Naive thymus-derived CD4-positive, alpha-beta T cell (primary cell): Measurements from ENCODE around the gene LTA4H. TPM values are rescaled to one million over a fixed set of nuclear protein-coding genes. Genes with fewer than 3 reads are reported as not detected.

Source experiments
- ATAC-seq: fragments of 150-1000 bp; cut with Tn5 transposase; 2 replicates; pipeline ENCODE4 v1.10.0; 2021; ENCODE audit warnings: mild to moderate bottlenecking, moderate library complexity
- CTCF ChIA-PET: fragments of 350-600 bp; sonication (Branson Sonifier 250); formaldehyde crosslinking; loops from one replicate; lab custom pipeline; 2021; ENCODE audit warnings: antibody characterized with exemption; lab: Charles Lee
- POLR2A ChIA-PET: fragments of 350-600 bp; sonication (Branson Sonifier 250); formaldehyde crosslinking; loops from one replicate; lab custom pipeline; 2021; ENCODE audit warnings: antibody characterized with exemption, inconsistent platforms; lab: Charles Lee
- DNase-seq, 9 donors: peaks; one replicate each; pipeline versions ENCODE4 v3.0.0 to v3.0.0-alpha.2; 2020 to 2022; ENCODE audit warnings: mixed read lengths in 1 of 9
- H3K27ac ChIP-seq: one replicate; pipeline ENCODE4 v1.7.0; 2013; ENCODE audit warnings: mild to moderate bottlenecking, low read depth, low read length, moderate library complexity
- H3K27me3 ChIP-seq, 2 donors: one replicate each; pipeline ENCODE4 v1.7.0; 2013; ENCODE audit warnings: low read length in 2 of 2, mild to moderate bottlenecking in 2 of 2, moderate library complexity in 2 of 2; ENCODE audit not compliant: control insufficient read depth in 2 of 2, insufficient read depth in 2 of 2
- H3K36me3 ChIP-seq, 3 experiments: 1 replicate in 2 of 3; 2 replicates in 1 of 3; pipeline ENCODE4 v1.7.0; 2013; ENCODE audit warnings: low read length in 3 of 3, mild to moderate bottlenecking in 3 of 3, moderate library complexity in 1 of 3; ENCODE audit not compliant: insufficient read depth in 3 of 3, control insufficient read depth in 2 of 3
- H3K4me1 ChIP-seq, 2 donors: one replicate each; pipeline ENCODE4 v1.7.0; 2013; ENCODE audit warnings: low read length in 2 of 2, mild to moderate bottlenecking in 2 of 2, moderate library complexity in 1 of 2; ENCODE audit not compliant: control insufficient read depth in 2 of 2, insufficient read depth in 2 of 2
- H3K4me3 ChIP-seq: 2 replicates; pipeline ENCODE4 v1.7.0; 2013; ENCODE audit warnings: mild to moderate bottlenecking, low read length
- H3K9me3 ChIP-seq, 3 experiments: 1 replicate in 2 of 3; 2 replicates in 1 of 3; pipeline ENCODE4 v1.7.0; 2013; ENCODE audit warnings: low read length in 3 of 3; ENCODE audit not compliant: control insufficient read depth in 2 of 3
- H3K27ac Mint-ChIP-seq, 9 donors: one replicate each; pipeline ENCODE4 v1.8.0; 2020 to 2022; ENCODE audit warnings: mixed read lengths in 9 of 9, mild to moderate bottlenecking in 8 of 9, moderate library complexity in 5 of 9, inconsistent platforms in 2 of 9
- H3K27me3 Mint-ChIP-seq, 5 donors: one replicate each; pipeline ENCODE4 v1.8.0; 2021 to 2022; ENCODE audit warnings: mixed read lengths in 5 of 5, mild to moderate bottlenecking in 1 of 5
- H3K36me3 Mint-ChIP-seq, 5 donors: one replicate each; pipeline ENCODE4 v1.8.0; 2020 to 2022; ENCODE audit warnings: mixed read lengths in 5 of 5, mild to moderate bottlenecking in 3 of 5, inconsistent platforms in 1 of 5
- H3K4me1 Mint-ChIP-seq, 7 donors: one replicate each; pipeline ENCODE4 v1.8.0; 2020 to 2022; ENCODE audit warnings: mixed read lengths in 7 of 7, mild to moderate bottlenecking in 3 of 7, inconsistent platforms in 1 of 7
- H3K4me3 Mint-ChIP-seq, 10 donors: one replicate each; pipeline ENCODE4 v1.8.0; 2020 to 2022; ENCODE audit warnings: mild to moderate bottlenecking in 10 of 10, mixed read lengths in 10 of 10, moderate library complexity in 6 of 10, inconsistent platforms in 2 of 10
- H3K9me3 Mint-ChIP-seq, 11 donors: one replicate each; pipeline ENCODE4 v1.8.0; 2020 to 2022; ENCODE audit warnings: mixed read lengths in 11 of 11, mild to moderate bottlenecking in 4 of 11, inconsistent platforms in 1 of 11, moderate library complexity in 1 of 11
- intact Hi-C, 2 donors: fragments of 100-400 bp; cut with micrococcal nuclease; formaldehyde crosslinking; loops; one replicate each; pipeline ENCODE4 v1.15.1; 2023
- polyA plus RNA-seq, 2 donors: library from polyadenylated mRNA; unstranded; fragments of 300-500 nt; fragmentation: Illumina TruSeq; gene quantifications; one replicate each; pipeline ENCODE4 v1.2.3, GENCODE V29; 2021
- total RNA-seq, 6 experiments: library from RNA in 5 of 6; stranded (reverse) in 5 of 6; gene quantifications; 1 replicate in 5 of 6; 2 replicates in 1 of 6; pipeline ENCODE4 v1.2.3 and lab custom pipeline; 2021 to 2026

LTA4H gene
- total and polyA plus RNA-seq, 7 experiments from 2014 or later, result 52.5 to 151 (median 70.8) TPM

DNA sequence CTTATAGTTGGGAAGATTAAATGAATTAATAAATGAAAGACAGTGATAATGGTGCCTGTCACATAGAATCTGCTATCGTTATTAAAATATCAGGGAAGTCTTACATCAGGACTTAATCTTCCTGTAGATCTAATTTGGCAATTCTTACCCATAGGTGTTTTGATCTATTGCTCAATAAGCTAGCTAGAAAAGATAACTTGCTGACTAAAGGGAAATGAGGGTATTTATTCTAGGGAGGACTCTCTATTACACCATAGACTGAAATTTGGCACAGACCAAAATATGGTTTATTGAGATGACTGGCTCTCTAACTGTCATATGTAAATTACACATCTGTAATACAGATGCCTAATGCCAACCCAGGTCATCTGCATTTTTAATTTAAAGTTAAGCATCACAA lies 50.7 kb downstream of the LTA4H start:
- Histone ChIP-seq H3K4me3 (no peak overlapping the region), H3K36me3 (no peaks in the 10 kb centered on the region), H3K27me3 (no peaks in the 10 kb centered on the region), H3K4me1 (no peaks in the 10 kb centered on the region), H3K9me3 (no peaks in the 10 kb centered on the region), H3K27ac (no peak overlapping the region)
- peaks cover 0 to 8% (median 0%) of the 10 kb centered on the region in 5 donors for H3K27me3 Mint-ChIP-seq
- ATAC-seq, result no peak
- ChIA-PET POLR2A (no interaction called here), CTCF (no interaction called here)
- H3K4me1 Mint-ChIP-seq, result peaks cover 0 to 3% (median 0%) of the 10 kb centered on the region in 7 donors
- H3K36me3 Mint-ChIP-seq, result peaks cover 0 to 5% (median 0%) of the 10 kb centered on the region in 5 donors
- H3K4me3 Mint-ChIP-seq, result no peak overlapping the region
- H3K9me3 Mint-ChIP-seq, result no peaks in the 10 kb centered on the region
- no peak overlapping the region for H3K27ac Mint-ChIP-seq
- no peak for DNase-seq
- intact Hi-C loops, result no loop called here

DNA sequence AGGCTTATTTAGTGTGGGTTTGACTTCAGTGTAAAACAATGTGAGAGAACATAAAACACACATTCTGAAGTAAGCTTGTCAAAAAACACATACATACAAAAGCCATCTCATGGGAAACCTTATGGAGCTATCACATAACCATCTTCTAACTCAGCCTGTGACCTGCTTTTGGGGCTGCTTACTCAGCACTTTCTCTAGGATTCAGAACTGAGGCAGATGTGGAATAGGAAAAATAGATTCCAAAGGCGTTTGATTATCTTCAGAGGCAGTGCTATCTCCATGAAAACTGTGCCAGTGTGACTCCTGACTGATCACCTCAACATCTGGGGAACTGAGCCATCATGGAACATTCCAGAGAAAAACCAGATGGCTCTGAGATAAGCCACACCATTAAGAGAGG lies 52.8 kb downstream of the LTA4H start:
- ChIA-PET CTCF (interaction anchor here (1.5 to 1.9 kb wide), 2 partner anchors 16 to 66 kb away, joined by 4 to 6 read pairs; no protein-coding TSS in a partner anchor), POLR2A (no interaction called here)
- ATAC-seq (no peak), DNase-seq (no peak)
- Mint-ChIP-seq H3K4me1 (no peaks in the 10 kb centered on the region), H3K36me3 (no peaks in the 10 kb centered on the region), H3K27me3 (peaks cover 0 to 2% (median 0%) of the 10 kb centered on the region in 5 donors), H3K4me3 (no peak overlapping the region), H3K9me3 (no peaks in the 10 kb centered on the region), H3K27ac (no peak overlapping the region)
- intact Hi-C loops, result no loop called here
- Histone ChIP-seq H3K27ac (no peak overlapping the region), H3K27me3 (no peaks in the 10 kb centered on the region), H3K9me3 (no peaks in the 10 kb centered on the region), H3K36me3 (no peaks in the 10 kb centered on the region), H3K4me3 (no peak overlapping the region), H3K4me1 (no peaks in the 10 kb centered on the region)

DNA sequence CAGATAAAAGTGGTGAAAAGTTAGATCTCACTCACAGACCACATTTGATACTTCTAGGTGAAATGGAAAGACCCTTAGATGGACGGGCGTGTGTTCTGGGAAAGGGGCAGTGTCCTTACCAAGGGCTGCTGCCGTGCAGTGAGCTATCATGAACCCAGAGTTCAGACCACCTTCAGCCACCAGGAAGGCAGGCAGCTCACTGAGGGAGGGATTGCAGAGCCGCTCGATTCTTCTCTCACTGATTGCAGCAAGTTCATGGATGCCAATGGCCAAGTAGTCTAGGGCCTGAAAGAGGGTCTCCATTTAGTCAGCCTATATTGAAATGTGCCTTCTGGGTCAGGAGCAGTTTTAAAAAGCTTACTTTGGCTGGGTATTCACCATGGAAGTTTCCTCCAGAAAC lies 55.0 kb downstream of the LTA4H start:
- H3K4me1 ChIP-seq, result no peaks in the 10 kb centered on the region
- no peaks in the 10 kb centered on the region for H3K9me3 ChIP-seq
- ATAC-seq (no peak), DNase-seq (no peak)
- no peaks in the 10 kb centered on the region for H3K27me3 ChIP-seq
- no peaks in the 10 kb centered on the region for H3K36me3 Mint-ChIP-seq
- no peaks in the 10 kb centered on the region for H3K4me1 Mint-ChIP-seq
- no peak overlapping the region for H3K4me3 Mint-ChIP-seq
- no peaks in the 10 kb centered on the region for H3K9me3 Mint-ChIP-seq
- no peak overlapping the region for H3K27ac Mint-ChIP-seq
- H3K27ac ChIP-seq, result no peak overlapping the region
- H3K4me3 ChIP-seq, result no peak overlapping the region
- H3K27me3 Mint-ChIP-seq, result no peaks in the 10 kb centered on the region
- ChIA-PET CTCF (interaction anchor here (0.6 kb wide), 1 partner anchor 45 kb away, joined by 3 read pairs; no protein-coding TSS in a partner anchor), POLR2A (interaction anchor here (1.4 kb wide), 1 partner anchor 37 kb away, joined by 4 read pairs; the partner anchor contains the start of genes AMDHD1 and CCDC38)
- H3K36me3 ChIP-seq, result no peaks in the 10 kb centered on the region
- intact Hi-C loops, result no loop called here

DNA sequence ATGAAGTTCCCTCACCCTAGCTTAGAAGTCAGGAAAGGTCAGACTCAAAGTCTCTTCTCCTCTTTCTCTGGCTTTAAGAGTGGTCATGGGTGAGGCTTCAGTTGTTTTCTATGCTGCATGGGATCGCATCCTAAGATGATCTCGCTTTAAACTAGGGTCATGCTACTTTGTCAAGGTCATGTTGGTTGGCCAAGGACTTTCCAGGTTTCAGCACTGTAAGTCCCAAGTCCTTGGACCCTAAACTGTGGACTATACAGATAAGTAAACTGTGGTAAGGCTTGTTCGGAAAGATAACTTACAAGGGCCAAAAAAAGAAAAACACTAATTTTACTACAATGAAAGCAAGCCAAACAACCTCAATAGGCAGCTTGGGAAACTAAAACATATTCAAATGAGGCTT lies 56.6 kb downstream of the LTA4H start:
- Mint-ChIP-seq H3K4me1 (no peaks in the 10 kb centered on the region), H3K4me3 (no peak overlapping the region), H3K27ac (no peak overlapping the region), H3K27me3 (no peaks in the 10 kb centered on the region), H3K9me3 (no peaks in the 10 kb centered on the region), H3K36me3 (no peaks in the 10 kb centered on the region)
- ATAC-seq (no peak), DNase-seq (no peak)
- no peak overlapping the region for H3K27ac ChIP-seq
- H3K4me1 ChIP-seq, result no peaks in the 10 kb centered on the region
- H3K4me3 ChIP-seq, result no peak overlapping the region
- CTCF ChIA-PET, result no interaction called here
- H3K27me3 ChIP-seq, result no peaks in the 10 kb centered on the region
- no peaks in the 10 kb centered on the region for H3K9me3 ChIP-seq
- no peaks in the 10 kb centered on the region for H3K36me3 ChIP-seq
- POLR2A ChIA-PET, result no interaction called here
- intact Hi-C loops, result no loop called here

DNA sequence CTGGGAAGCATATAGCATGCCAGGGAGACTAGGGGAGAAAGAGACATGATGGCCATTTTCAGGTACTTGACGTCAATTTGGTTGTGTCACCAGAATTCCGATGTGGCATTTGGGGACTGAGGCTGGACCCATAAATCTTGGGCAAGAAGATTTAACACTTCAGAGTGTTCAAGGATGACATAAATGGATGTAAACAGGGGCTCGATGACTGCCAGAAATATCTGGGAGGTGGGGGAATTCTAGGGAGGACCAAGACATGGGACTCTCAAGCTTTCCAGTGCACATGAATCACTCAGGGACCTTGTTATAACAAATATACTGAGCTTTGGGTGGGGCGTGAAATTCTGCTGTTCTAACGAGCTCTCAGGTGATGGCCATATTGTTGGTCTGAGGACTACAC lies 57.0 kb downstream of the LTA4H start:
- H3K9me3 ChIP-seq, result no peaks in the 10 kb centered on the region
- ChIA-PET POLR2A (no interaction called here), CTCF (interaction anchor here (0.6 kb wide), 2 partner anchors 11 to 23 kb away, joined by 3 read pairs; no protein-coding TSS in a partner anchor)
- ATAC-seq, result no peak
- no peaks in the 10 kb centered on the region for H3K4me1 ChIP-seq
- Mint-ChIP-seq H3K27me3 (no peaks in the 10 kb centered on the region), H3K4me3 (no peak overlapping the region), H3K27ac (no peak overlapping the region), H3K9me3 (no peaks in the 10 kb centered on the region), H3K36me3 (peaks cover 0 to 2% (median 0%) of the 10 kb centered on the region in 5 donors), H3K4me1 (no peaks in the 10 kb centered on the region)
- no peak for DNase-seq
- H3K36me3 ChIP-seq, result no peaks in the 10 kb centered on the region
- intact Hi-C loops, result no loop called here
- H3K27ac ChIP-seq, result no peak overlapping the region
- H3K27me3 ChIP-seq, result no peaks in the 10 kb centered on the region
- H3K4me3 ChIP-seq, result no peak overlapping the region

DNA sequence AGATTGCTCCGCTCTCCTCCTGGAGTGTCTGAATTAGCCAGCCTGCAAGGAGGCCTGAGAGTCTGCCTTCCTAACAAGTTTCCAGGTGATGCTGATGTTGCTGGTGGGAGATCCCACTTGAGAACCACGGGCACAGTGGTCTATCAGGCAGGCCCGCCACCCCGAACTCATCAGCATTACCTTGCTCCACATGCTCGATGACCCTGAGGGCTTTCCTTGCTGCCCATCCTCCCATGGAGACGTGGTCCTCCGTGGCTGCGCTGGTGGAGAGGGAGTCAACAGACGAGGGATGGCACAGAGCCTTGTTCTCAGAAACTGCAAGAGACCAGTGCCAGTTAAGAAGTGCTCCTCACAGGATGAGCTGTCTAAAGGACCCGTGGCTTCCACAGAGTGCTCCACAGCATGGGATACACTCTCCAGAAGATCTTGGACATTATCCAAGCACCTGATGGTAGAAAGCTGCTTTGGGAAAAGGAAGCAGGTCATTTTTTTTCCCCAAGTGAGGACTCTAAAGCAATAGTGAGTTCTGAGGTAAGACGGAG lies 57.6 kb downstream of the LTA4H start:
- Histone ChIP-seq H3K36me3 (no peaks in the 10 kb centered on the region), H3K27me3 (no peaks in the 10 kb centered on the region), H3K4me1 (no peaks in the 10 kb centered on the region), H3K4me3 (no peak overlapping the region), H3K9me3 (no peaks in the 10 kb centered on the region), H3K27ac (no peak overlapping the region)
- no peak overlapping the region for H3K27ac Mint-ChIP-seq
- ChIA-PET CTCF (interaction anchor here (0.6 kb wide), 2 partner anchors 11 to 22 kb away, joined by 3 read pairs; no protein-coding TSS in a partner anchor), POLR2A (no interaction called here)
- intact Hi-C loops, result no loop called here
- H3K36me3 Mint-ChIP-seq, result peaks cover 0 to 4% (median 0%) of the 10 kb centered on the region in 5 donors
- H3K27me3 Mint-ChIP-seq, result no peaks in the 10 kb centered on the region
- H3K4me1 Mint-ChIP-seq, result no peaks in the 10 kb centered on the region
- no peak for DNase-seq
- H3K9me3 Mint-ChIP-seq, result no peaks in the 10 kb centered on the region
- no peak for ATAC-seq
- H3K4me3 Mint-ChIP-seq, result no peak overlapping the region

DNA sequence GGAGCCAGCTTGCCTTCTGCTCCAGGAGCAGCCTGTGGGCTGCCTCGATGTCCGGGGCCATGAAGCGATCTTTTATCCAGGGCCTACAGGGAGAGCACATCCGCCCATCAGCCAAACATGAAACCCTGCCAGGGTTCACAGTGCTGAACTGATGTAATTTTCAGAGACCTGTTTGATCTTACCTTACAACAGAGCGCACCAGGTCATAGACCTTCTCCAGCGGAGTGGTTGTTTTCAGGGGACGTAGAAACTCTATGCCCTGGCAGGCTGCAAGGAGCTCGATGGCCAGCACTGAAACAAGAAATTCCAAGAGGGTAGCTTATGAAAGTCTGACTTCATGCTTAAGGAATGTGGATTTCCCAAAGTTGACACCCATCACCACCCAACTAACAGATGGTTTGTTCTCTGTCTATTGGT lies 59.0 kb downstream of the LTA4H start:
- H3K27me3 Mint-ChIP-seq, result no peaks in the 10 kb centered on the region
- DNase-seq, result no peak
- ChIA-PET POLR2A (no interaction called here), CTCF (no interaction called here)
- Histone ChIP-seq H3K27me3 (no peaks in the 10 kb centered on the region), H3K9me3 (no peaks in the 10 kb centered on the region), H3K27ac (no peak overlapping the region), H3K36me3 (no peaks in the 10 kb centered on the region), H3K4me3 (no peak overlapping the region), H3K4me1 (no peaks in the 10 kb centered on the region)
- H3K27ac Mint-ChIP-seq, result no peak overlapping the region
- H3K4me3 Mint-ChIP-seq, result no peak overlapping the region
- no peaks in the 10 kb centered on the region for H3K4me1 Mint-ChIP-seq
- intact Hi-C loops, result no loop called here
- ATAC-seq, result no peak
- H3K9me3 Mint-ChIP-seq, result no peaks in the 10 kb centered on the region
- H3K36me3 Mint-ChIP-seq, result peaks cover 0 to 4% (median 0%) of the 10 kb centered on the region in 5 donors
